Ishikawa (cell line): ENCODE measurements around the gene FMNL2.

Source experiments
- CEBPB ChIP-seq: IDR thresholded peaks from 2 replicates; pipeline ENCODE4 v1.6.1; 2012
- EP300 ChIP-seq: IDR thresholded peaks from 2 replicates; pipeline ENCODE4 v1.6.1; 2012; ENCODE audit warnings: borderline replicate concordance
- FOXM1 ChIP-seq: IDR thresholded peaks from 2 replicates; pipeline ENCODE4 v1.6.1; 2012; ENCODE audit warnings: low read depth, borderline replicate concordance
- NFIC ChIP-seq: IDR thresholded peaks from 2 replicates; pipeline ENCODE4 v1.6.1; 2012
- RAD21 ChIP-seq: IDR thresholded peaks from 2 replicates; pipeline ENCODE4 v1.6.1; 2012; ENCODE audit warnings: low read depth
- YY1 ChIP-seq: IDR thresholded peaks from 2 replicates; pipeline ENCODE4 v1.6.1; 2012; ENCODE audit warnings: low read depth
- ZBTB7A ChIP-seq: IDR thresholded peaks from 2 replicates; pipeline ENCODE4 v1.6.1; 2012; ENCODE audit warnings: low read depth

DNA sequence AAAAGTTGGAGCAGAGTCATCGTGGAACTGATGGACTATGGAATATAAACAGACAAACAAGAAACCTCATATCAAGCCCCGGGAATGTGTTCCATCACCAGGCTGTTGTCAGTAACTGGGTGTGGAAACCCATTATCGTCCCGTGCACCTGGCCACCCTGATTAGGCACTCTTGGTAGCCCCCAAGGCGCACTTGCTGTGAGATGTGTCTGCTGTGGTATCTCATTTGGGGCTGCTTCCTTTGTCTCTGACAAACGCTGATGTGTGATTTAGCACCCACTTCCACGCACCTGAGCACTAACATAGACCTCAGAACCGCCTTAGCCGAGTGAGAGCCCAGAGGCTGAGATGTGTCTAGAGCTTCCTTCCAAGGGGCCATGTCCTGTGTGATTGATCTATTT, 286.0 kb downstream of the FMNL2 start:
- no peak for TF ChIP-seq NFIC
- TF ChIP-seq YY1: no peak
- TF ChIP-seq CEBPB: no peak
- TF ChIP-seq FOXM1: no peak
- TF ChIP-seq ZBTB7A: no peak
- no peak for TF ChIP-seq RAD21
- no peak for TF ChIP-seq EP300
